ENCODE data around the gene ZP4. TPM values are rescaled to one million over a fixed set of nuclear protein-coding genes. Genes with fewer than 3 reads are reported as not detected.

The ZP4 gene
- total RNA-seq, 1 experiment from 2014 or later: not detected

GRCh38 chr1:237938068-237938467 is 47.3 kb upstream of the ZP4 start:
- Histone ChIP-seq H4K91ac (ENCODE audit: insufficient read length, low read depth, low read length) (no peak overlapping the region), H2BK5ac (ENCODE audit: insufficient read length, low read length) (no peak overlapping the region), H3K23me2 (ENCODE audit: insufficient read length, low read depth, low read length, poor library complexity, severe bottlenecking) (no peaks in the 10 kb centered on the region), H4K20me1 (ENCODE audit: control insufficient read depth, insufficient read depth, insufficient read length) (no peaks in the 10 kb centered on the region), H3K4ac (ENCODE audit: low read depth, low read length) (no peak overlapping the region), H2BK20ac (ENCODE audit: low read depth, low read length, poor library complexity, severe bottlenecking) (no peak overlapping the region), H3K4me1 (ENCODE audit: insufficient read depth, low read length) (no peaks in the 10 kb centered on the region), H4K5ac (ENCODE audit: insufficient read length, low read depth, low read length) (no peak overlapping the region), H3K27ac (ENCODE audit: insufficient read length, low read depth, low read length) (no peak overlapping the region), H2AK5ac (ENCODE audit: insufficient read length, low read length) (no peak overlapping the region), H2AFZ (ENCODE audit: low read length) (no peak overlapping the region), H3K14ac (ENCODE audit: insufficient read depth, low read length) (no peak overlapping the region), H3K23ac (ENCODE audit: insufficient read length, low read depth, low read length) (no peak overlapping the region), H3K9me3 (ENCODE audit: control insufficient read depth, low read depth, low read length) (no peaks in the 10 kb centered on the region), H3K56ac (ENCODE audit: insufficient read length, low read depth, low read length) (no peak overlapping the region), H2BK12ac (ENCODE audit: insufficient read length, low read depth, low read length) (no peak overlapping the region), H4K8ac (replicated peaks; ENCODE audit: insufficient read length, low read depth, low read length) (no peak overlapping the region), H3K27me3 (ENCODE audit: insufficient read depth, low read length) (no peaks in the 10 kb centered on the region), H3K79me2 (ENCODE audit: insufficient read depth, low read length) (no peaks in the 10 kb centered on the region), H3K18ac (ENCODE audit: insufficient read length, low read depth, low read length) (no peak overlapping the region), H2BK15ac (ENCODE audit: low read depth, low read length) (no peak overlapping the region), H3K79me1 (ENCODE audit: insufficient read depth, low read depth, low read length, poor library complexity, severe bottlenecking) (no peaks in the 10 kb centered on the region), H3K4me2 (ENCODE audit: insufficient read depth, insufficient read length, low read length) (no peak overlapping the region), H3T11ph (ENCODE audit: low read length) (no peak overlapping the region), H3K9ac (ENCODE audit: extremely low read depth, insufficient read length, low read length) (no peak overlapping the region), H2BK120ac (ENCODE audit: low read depth, low read length, poor library complexity, severe bottlenecking) (no peak overlapping the region)
- Mint-ChIP-seq H3K9me3 (no peaks in the 10 kb centered on the region; a peak in 1 of 5 replicates), H3K27ac (no peak overlapping the region), H3K4me1 (0 out of 4 replicates have a peak, but pooled peaks cover 0 to 4% of the 10 kb centered on the region in 2 experiments), H3K36me3 (ENCODE audit: insufficient read depth in 1 of 3, low read depth in 3 of 3) (no peaks in the 10 kb centered on the region), H3K4me3 (no peak overlapping the region), H3K27me3 (ENCODE audit: low read depth) (no peaks in the 10 kb centered on the region; the same call in 1 of the 2 replicates)
- DNase-seq: no peak
- TF ChIP-seq CTCF (conservative IDR thresholded peaks at IDR 0.05): no peak
- WGBS (ENCODE audit: extremely low coverage, insufficient read length, low lambda C conversion rate): no CpG with 5 or more reads among the region's 5 CpGs

All from H9 (cell line).